Stimulated activated naive CD4-positive, alpha-beta T cell treated with Interleukin-2 at 50 U/mL for 16 hours (primary cell): Measurements from ENCODE around the gene RTEL1.

ENCODE experiments used
- DNase-seq: peaks from one replicate; lab custom pipeline; 2025; lab: John Stamatoyannopoulos, UW

RTEL1 gene

GRCh38 chr20:63740627-63741353, 82.7 kb downstream of the RTEL1 start:
- DNase-seq: peak; percentile 31

DNA sequence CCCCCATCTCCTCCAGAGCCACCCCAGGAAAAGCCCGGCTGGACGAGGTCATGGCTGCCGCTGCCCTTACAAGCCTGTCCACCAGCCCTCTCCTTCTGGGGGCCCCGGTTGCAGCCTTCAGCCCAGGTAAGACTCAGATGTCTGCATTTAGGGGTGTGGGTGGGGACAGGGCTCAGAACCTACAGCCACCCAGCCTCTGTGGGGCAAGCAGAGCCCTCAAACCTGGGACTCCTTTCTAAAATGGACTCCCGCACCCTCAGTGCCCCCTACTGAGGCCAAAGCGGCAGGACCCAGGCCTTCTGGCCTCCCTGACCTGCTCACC, 83.2 kb downstream of the RTEL1 start:
- no peak for DNase-seq

- no peak for DNase-seq
These were observed 83.7 kb downstream of the RTEL1 start for GRCh38 chr20:63741676-63742380.

GRCh38 chr20:63742381-63743024, 84.4 kb downstream of the RTEL1 start:
- DNase-seq: no peak

- DNase-seq: no peak
These were observed 85.3 kb downstream of the RTEL1 start for GRCh38 chr20:63743210-63743970.

- DNase-seq: no peak
These were observed 86.0 kb downstream of the RTEL1 start for GRCh38 chr20:63744158-63744557.

DNA sequence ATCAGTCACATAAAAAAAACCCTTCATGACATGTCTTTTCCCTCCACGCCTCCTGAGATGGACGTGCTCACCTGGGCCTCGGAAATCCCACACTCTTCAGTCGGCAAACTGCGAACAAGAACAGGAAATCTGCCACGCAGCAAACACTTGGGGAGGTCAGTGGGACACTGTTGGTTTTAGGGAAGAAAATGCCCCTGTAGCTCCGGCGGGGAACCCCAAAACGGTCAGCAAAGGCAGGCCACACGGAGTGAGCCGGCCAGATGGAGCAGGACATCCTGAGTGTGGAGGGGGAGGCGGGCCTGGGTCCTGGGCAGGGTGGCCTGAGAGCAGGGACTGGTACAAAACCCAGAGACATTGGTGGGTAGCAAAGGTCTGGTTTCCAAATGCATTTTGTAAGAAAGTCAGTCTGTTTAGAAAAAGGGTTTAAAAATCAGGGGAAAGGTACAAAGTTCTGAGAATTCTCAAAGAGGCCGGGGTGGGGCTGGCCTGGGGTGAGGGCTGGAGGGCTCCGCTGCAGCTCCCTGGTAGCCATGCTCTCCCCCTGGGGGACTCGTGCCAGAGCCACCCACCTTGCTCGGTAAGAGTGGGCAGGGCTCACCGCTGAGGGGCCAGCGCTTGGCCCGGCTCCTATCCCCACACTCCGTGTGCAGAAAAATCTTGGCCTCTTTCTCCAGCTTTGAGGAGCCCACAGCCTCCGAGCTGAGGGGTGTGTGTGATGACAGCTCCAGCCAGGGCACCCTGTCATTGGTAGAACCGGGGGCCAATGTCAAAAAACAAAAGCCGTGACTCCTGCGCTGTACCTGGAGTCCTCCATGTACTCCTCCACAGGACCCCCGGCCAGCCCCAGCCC, 86.7 kb downstream of the RTEL1 start:
- DNase-seq: no peak

DNA sequence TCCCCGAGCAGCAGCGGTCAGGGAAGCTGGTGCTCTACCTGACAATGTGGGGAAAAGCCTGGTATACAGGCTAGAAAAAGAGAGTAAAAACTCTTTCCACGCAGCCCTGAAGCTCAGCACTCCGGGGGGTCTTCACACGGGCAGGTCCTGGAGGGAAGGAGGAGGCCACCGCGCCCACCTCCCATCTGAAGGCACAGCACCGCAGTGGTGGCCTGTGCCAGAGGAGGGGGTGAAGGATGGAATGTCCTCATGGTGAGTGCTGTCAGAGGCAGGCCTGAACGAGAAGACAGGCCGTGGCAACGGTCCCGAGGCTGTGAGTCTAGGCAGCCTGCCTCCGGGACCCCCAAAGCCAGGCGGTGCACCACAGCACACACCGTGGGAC, 87.3 kb downstream of the RTEL1 start:
- no peak for DNase-seq
